Hypothalamus (tissue), 51 donors: ENCODE data around the gene KDM5B.
"Not testable (repeated sequence)": the region's sequence is repeated elsewhere in the genome, so short reads cannot be mapped to it uniquely, and the experiment has no call there.

ENCODE experiments used
- DNase-seq, 51 donors: peaks; one replicate each; lab custom pipeline; 2025; lab: John Stamatoyannopoulos, UW

KDM5B gene

GRCh38 chr1:202794931-202795330, 13.3 kb downstream of the KDM5B start:
- DNase-seq, result not testable (repeated sequence)

GRCh38 chr1:202794051-202794740, 14.0 kb downstream of the KDM5B start:
- no peak for DNase-seq

- DNase-seq, result no peak
Measured at GRCh38 chr1:202791077-202791747, 17.0 kb downstream of the KDM5B start.

- no peak for DNase-seq
Measured at GRCh38 chr1:202788800-202789199, 19.4 kb downstream of the KDM5B start.

GRCh38 chr1:202786804-202787203, 21.4 kb downstream of the KDM5B start:
- no peak for DNase-seq

GRCh38 chr1:202781180-202781579, 27.0 kb downstream of the KDM5B start:
- no peak for DNase-seq

- DNase-seq, result no peak
Measured at GRCh38 chr1:202770135-202770534, 38.1 kb downstream of the KDM5B start.

GRCh38 chr1:202765721-202766120, 42.5 kb downstream of the KDM5B start:
- DNase-seq, result no peak

GRCh38 chr1:202762019-202762418, 46.2 kb downstream of the KDM5B start:
- DNase-seq, result no peak

- DNase-seq, result no peak
Measured at GRCh38 chr1:202760589-202760988, 47.6 kb downstream of the KDM5B start.

- no peak for DNase-seq
Measured at GRCh38 chr1:202756391-202756790, 51.8 kb downstream of the KDM5B start.

- DNase-seq, result no peak
Measured at GRCh38 chr1:202754293-202754692, 53.9 kb downstream of the KDM5B start.

- no peak for DNase-seq
Measured at GRCh38 chr1:202752774-202753173, 55.4 kb downstream of the KDM5B start.

GRCh38 chr1:202750761-202751160, 57.5 kb downstream of the KDM5B start:
- no peak for DNase-seq

GRCh38 chr1:202750024-202750423, 58.2 kb downstream of the KDM5B start:
- no peak for DNase-seq

GRCh38 chr1:202745323-202745888, 62.8 kb downstream of the KDM5B start:
- no peak for DNase-seq

GRCh38 chr1:202744770-202745169, 63.5 kb downstream of the KDM5B start:
- not testable (repeated sequence) for DNase-seq

- DNase-seq, result no peak
Measured at GRCh38 chr1:202742496-202742895, 65.7 kb downstream of the KDM5B start.

GRCh38 chr1:202733251-202733650, 75.0 kb downstream of the KDM5B start:
- DNase-seq, result no peak

- DNase-seq, result no peak
Measured at GRCh38 chr1:202728951-202729350, 79.3 kb downstream of the KDM5B start.

GRCh38 chr1:202725526-202725925, 82.7 kb downstream of the KDM5B start:
- no peak for DNase-seq

GRCh38 chr1:202723708-202724107, 84.5 kb downstream of the KDM5B start:
- no peak for DNase-seq
